GM13977 (cell line): ENCODE data around the gene SKAP1.

Experiments
- DNase-seq: peaks from one replicate; pipeline ENCODE4 v3.0.0; 2012; ENCODE audit warnings: low spot score
- CTCF ChIP-seq: IDR thresholded peaks from 2 replicates; pipeline ENCODE4 v1.5.1; 2012; ENCODE audit warnings: mild to moderate bottlenecking, control low read depth; ENCODE audit not compliant: insufficient read depth; ENCODE audit errors: extremely low read depth, missing control alignments
- in situ Hi-C: fragments of 300-500 bp; cut with MboI; formaldehyde crosslinking; loops from one replicate; pipeline ENCODE4 v1.12.0; 2022; ENCODE audit warnings: low sequenced_read_pairs, low pct_unique_long_range_greater_than_20kb, mixed read lengths, inconsistent platforms; ENCODE audit not compliant: unreplicated experiment

SKAP1 gene

GRCh38 chr17:48283411-48283810 lies 146.6 kb downstream of the SKAP1 start:
- in situ Hi-C loops, result no loop called here
- DNase-seq, result no peak
- TF ChIP-seq CTCF, result no peak

- in situ Hi-C loops, result no loop called here
- no peak for TF ChIP-seq CTCF
- DNase-seq, result no peak
Observed at GRCh38 chr17:48282303-48282702, 147.7 kb downstream of the SKAP1 start.

GRCh38 chr17:48278760-48279491 lies 151.1 kb downstream of the SKAP1 start:
- in situ Hi-C loops, result no loop called here
- TF ChIP-seq CTCF, result no peak
- DNase-seq, result no peak

- in situ Hi-C loops, result no loop called here
- no peak for TF ChIP-seq CTCF
- DNase-seq, result no peak
Observed at GRCh38 chr17:48276776-48277175, 153.2 kb downstream of the SKAP1 start.

GRCh38 chr17:48270899-48271298 lies 159.1 kb downstream of the SKAP1 start:
- TF ChIP-seq CTCF, result no peak
- in situ Hi-C loops, result no loop called here
- DNase-seq, result no peak

GRCh38 chr17:48269209-48269608 lies 160.8 kb downstream of the SKAP1 start:
- DNase-seq, result no peak
- in situ Hi-C loops, result no loop called here
- TF ChIP-seq CTCF, result no peak

GRCh38 chr17:48263731-48264035 lies 166.3 kb downstream of the SKAP1 start:
- no peak for DNase-seq
- in situ Hi-C loops, result no loop called here
- TF ChIP-seq CTCF, result no peak
